ENCODE results near the gene ABLIM1.

The ABLIM1 gene

GRCh38 chr10:114482480-114483304 lies 175.4 kb downstream of the ABLIM1 start:
- POLR2A ChIA-PET, result no interaction called here
- DNase-seq (ENCODE audit: extremely low spot score), result no peak
- no peak for TF ChIP-seq BHLHE40 (IDR thresholded peaks at IDR 0.05; ENCODE audit: borderline replicate concordance)
- TF ChIP-seq LEF1 (IDR thresholded peaks at IDR 0.05; ENCODE audit: borderline replicate concordance), result no peak
- no peak for TF ChIP-seq PKNOX1 (IDR thresholded peaks at IDR 0.05)
- CTCF ChIA-PET, result interaction anchor here (1.6 kb wide), 1 partner anchor 11 kb away, joined by 3 read pairs; no protein-coding TSS in a partner anchor

- DNase-seq (ENCODE audit: extremely low spot score), result no peak
- ChIA-PET CTCF (no interaction called here), POLR2A (no interaction called here)
- TF ChIP-seq TARDBP (IDR thresholded peaks at IDR 0.05), result no peak
- no peak for TF ChIP-seq FOXA1 (IDR thresholded peaks at IDR 0.05)
- TF ChIP-seq ZNF384 (IDR thresholded peaks at IDR 0.05), result no peak
- no peak for TF ChIP-seq FOXM1 (IDR thresholded peaks at IDR 0.05; ENCODE audit: borderline replicate concordance)
- no peak for TF ChIP-seq SP1 (IDR thresholded peaks at IDR 0.05)
- no peak for TF ChIP-seq BHLHE40 (IDR thresholded peaks at IDR 0.05; ENCODE audit: borderline replicate concordance)
- no peak for TF ChIP-seq NFRKB (IDR thresholded peaks at IDR 0.05)
- no peak for TF ChIP-seq HDGF (IDR thresholded peaks at IDR 0.05; ENCODE audit: borderline replicate concordance)
- no peak for TF ChIP-seq PKNOX1 (IDR thresholded peaks at IDR 0.05)
- no peak for TF ChIP-seq L3MBTL2 (conservative IDR thresholded peaks at IDR 0.05)
- TF ChIP-seq ARNT (IDR thresholded peaks at IDR 0.05), result no peak
- no peak for TF ChIP-seq FOXK2 (IDR thresholded peaks at IDR 0.05)
- no peak for TF ChIP-seq CTBP1 (IDR thresholded peaks at IDR 0.05; ENCODE audit: borderline replicate concordance)
- no peak for TF ChIP-seq LEF1 (IDR thresholded peaks at IDR 0.05; ENCODE audit: borderline replicate concordance)
These were observed 177.0 kb downstream of the ABLIM1 start for GRCh38 chr10:114481055-114481454.

- POLR2A ChIA-PET, result no interaction called here
- CTCF ChIA-PET, result no interaction called here
- no peak for DNase-seq (ENCODE audit: extremely low spot score)
- TF ChIP-seq FOXA1 (IDR thresholded peaks at IDR 0.05) (no peak), FOXK2 (IDR thresholded peaks at IDR 0.05) (no peak), ARNT (IDR thresholded peaks at IDR 0.05) (no peak), ELF4 (IDR thresholded peaks at IDR 0.05) (no peak), SUZ12 (IDR thresholded peaks at IDR 0.05) (no peak), LEF1 (IDR thresholded peaks at IDR 0.05; ENCODE audit: borderline replicate concordance) (no peak), L3MBTL2 (conservative IDR thresholded peaks at IDR 0.05) (no peak), NFRKB (IDR thresholded peaks at IDR 0.05) (no peak), BHLHE40 (IDR thresholded peaks at IDR 0.05; ENCODE audit: borderline replicate concordance) (no peak), ZNF384 (IDR thresholded peaks at IDR 0.05) (no peak), CTBP1 (IDR thresholded peaks at IDR 0.05; ENCODE audit: borderline replicate concordance) (no peak), HDGF (IDR thresholded peaks at IDR 0.05; ENCODE audit: borderline replicate concordance) (no peak), FOXM1 (IDR thresholded peaks at IDR 0.05; ENCODE audit: borderline replicate concordance) (no peak), TARDBP (IDR thresholded peaks at IDR 0.05) (no peak), PKNOX1 (IDR thresholded peaks at IDR 0.05) (no peak), SP1 (IDR thresholded peaks at IDR 0.05) (no peak)
These were observed 178.2 kb downstream of the ABLIM1 start for GRCh38 chr10:114479836-114480235.

GRCh38 chr10:114479307-114479706 lies 178.8 kb downstream of the ABLIM1 start:
- ChIA-PET CTCF (no interaction called here), POLR2A (no interaction called here)
- no peak for TF ChIP-seq TARDBP (IDR thresholded peaks at IDR 0.05)
- DNase-seq (ENCODE audit: extremely low spot score), result no peak

GRCh38 chr10:114478281-114478680 lies 179.8 kb downstream of the ABLIM1 start:
- ChIA-PET POLR2A (no interaction called here), CTCF (no interaction called here)
- TF ChIP-seq FOXK2 (IDR thresholded peaks at IDR 0.05), result no peak
- no peak for TF ChIP-seq NFRKB (IDR thresholded peaks at IDR 0.05)
- DNase-seq (ENCODE audit: extremely low spot score), result no peak

GRCh38 chr10:114477285-114477684 lies 180.8 kb downstream of the ABLIM1 start:
- no peak for DNase-seq (ENCODE audit: extremely low spot score)
- ChIA-PET POLR2A (no interaction called here), CTCF (no interaction called here)
- TF ChIP-seq PKNOX1 (IDR thresholded peaks at IDR 0.05) (no peak), FOXA1 (IDR thresholded peaks at IDR 0.05) (no peak), FOXK2 (IDR thresholded peaks at IDR 0.05) (no peak), BHLHE40 (IDR thresholded peaks at IDR 0.05; ENCODE audit: borderline replicate concordance) (no peak), TARDBP (IDR thresholded peaks at IDR 0.05) (no peak), SP1 (IDR thresholded peaks at IDR 0.05) (no peak), SUZ12 (IDR thresholded peaks at IDR 0.05) (no peak), HDGF (IDR thresholded peaks at IDR 0.05; ENCODE audit: borderline replicate concordance) (no peak), ZNF384 (IDR thresholded peaks at IDR 0.05) (no peak), LEF1 (IDR thresholded peaks at IDR 0.05; ENCODE audit: borderline replicate concordance) (no peak), FOXM1 (IDR thresholded peaks at IDR 0.05; ENCODE audit: borderline replicate concordance) (no peak), ELF4 (IDR thresholded peaks at IDR 0.05) (no peak), CTBP1 (IDR thresholded peaks at IDR 0.05; ENCODE audit: borderline replicate concordance) (no peak), NFRKB (IDR thresholded peaks at IDR 0.05) (no peak), ARNT (IDR thresholded peaks at IDR 0.05) (no peak), L3MBTL2 (conservative IDR thresholded peaks at IDR 0.05) (no peak)

Measured in HEK293T (cell line).